Measurements from ENCODE around the gene STIM1. TPM values are rescaled to one million over a fixed set of nuclear protein-coding genes. Genes with fewer than 3 reads are reported as not detected.

STIM1 gene
- total RNA-seq, 1 donor from 2014 or later, result 49.6 TPM

DNA sequence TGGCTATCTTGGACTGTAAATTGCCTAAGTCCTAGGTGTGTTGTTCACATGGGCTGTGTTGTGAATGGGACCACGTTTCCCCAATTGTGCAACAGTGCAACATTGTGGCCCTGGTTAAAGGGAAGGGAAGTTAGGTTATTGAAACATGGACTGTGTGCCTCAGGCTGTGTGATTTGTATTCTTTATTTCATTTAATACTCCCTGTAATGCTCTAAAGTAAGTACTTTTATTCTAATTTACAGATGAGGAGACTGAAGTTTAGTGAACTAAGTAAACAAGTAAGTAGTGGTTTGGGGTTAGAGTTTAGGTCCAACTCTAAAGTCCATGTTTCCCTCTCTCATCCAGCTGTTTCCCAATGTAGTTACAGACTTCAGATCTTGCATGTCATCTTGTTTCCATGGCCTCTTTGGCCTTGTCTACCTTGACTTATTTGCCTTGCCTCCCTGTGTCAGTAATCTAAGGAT lies 77.7 kb downstream of the STIM1 start:
- intact Hi-C loops (cut with DNase I), result no loop called here
- ATAC-seq, result no peak
- no peak for DNase-seq (ENCODE audit: low spot score)

DNA sequence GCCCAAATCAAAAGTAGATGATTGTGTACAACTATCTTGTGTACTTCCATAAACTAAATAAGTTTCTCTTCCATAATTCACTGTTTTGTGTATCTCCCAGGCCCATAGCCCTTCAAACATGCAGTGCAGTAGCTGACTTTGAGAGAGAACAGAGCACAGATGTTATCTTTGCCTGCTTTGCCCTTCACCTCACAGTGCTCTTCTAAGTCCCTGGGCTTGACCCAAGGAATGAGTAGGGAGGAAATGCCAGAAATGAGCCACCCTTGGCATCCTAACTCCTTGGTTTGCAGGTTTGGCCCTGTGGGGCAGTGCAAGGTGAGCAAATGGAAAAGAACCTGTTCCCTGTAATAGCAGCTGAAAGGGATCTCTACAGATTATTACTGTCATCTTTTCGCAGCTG lies 79.2 kb downstream of the STIM1 start:
- intact Hi-C loops (cut with DNase I), result no loop called here

GRCh38 chr11:3936517-3936916 lies 81.1 kb downstream of the STIM1 start:
- no peak for ATAC-seq
- DNase-seq (ENCODE audit: low spot score), result no peak
- intact Hi-C loops (cut with DNase I), result no loop called here

More for the DNA sequence above, 79.2 kb downstream of the STIM1 start:
- DNase-seq (ENCODE audit: low spot score) (no peak), ATAC-seq (no peak)

- ATAC-seq, result peak; percentile 37
- intact Hi-C loops (cut with DNase I), result no loop called here
- no peak for DNase-seq (ENCODE audit: low spot score)
Measured at GRCh38 chr11:3939211-3939610, 83.7 kb downstream of the STIM1 start.

GRCh38 chr11:3939651-3940190 lies 84.3 kb downstream of the STIM1 start:
- peak; percentile 73 for ATAC-seq

GRCh38 chr11:3942160-3942955 lies 86.9 kb downstream of the STIM1 start:
- intact Hi-C loops (cut with DNase I), result no loop called here
- ATAC-seq, result no peak

More at GRCh38 chr11:3939651-3940190, 84.3 kb downstream of the STIM1 start:
- intact Hi-C loops (cut with DNase I), result no loop called here
- no peak for DNase-seq (ENCODE audit: low spot score)

DNA sequence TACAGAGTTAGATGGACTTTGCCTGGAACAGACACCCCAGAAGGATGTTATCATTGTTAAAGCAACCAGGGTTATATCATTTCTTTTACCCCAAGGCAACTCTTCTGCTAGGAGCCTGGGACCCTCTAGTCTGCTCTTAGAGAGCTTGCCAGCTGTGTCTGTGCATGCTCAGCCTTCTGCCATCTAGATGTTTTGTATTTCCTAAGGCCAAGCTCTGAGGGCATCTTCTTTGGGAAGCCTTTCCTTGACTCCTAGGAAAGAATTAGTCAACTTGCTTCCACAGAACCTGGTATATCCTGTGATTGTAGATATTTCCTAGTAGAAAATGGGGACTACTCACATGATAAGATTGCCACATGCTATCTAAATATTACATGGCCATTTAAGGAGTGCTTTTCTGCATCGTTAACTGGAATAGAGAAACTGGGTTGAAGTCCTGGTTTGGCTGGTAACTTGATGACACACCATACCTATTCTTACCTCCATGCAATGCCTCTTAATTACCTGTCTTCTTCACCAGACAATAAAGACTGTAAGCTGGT lies 87.6 kb downstream of the STIM1 start:
- peak; percentile 47 for ATAC-seq
- DNase-seq (ENCODE audit: low spot score), result no peak
- intact Hi-C loops (cut with DNase I), result no loop called here

More at GRCh38 chr11:3942160-3942955, 86.9 kb downstream of the STIM1 start:
- DNase-seq (ENCODE audit: low spot score), result no peak

DNA sequence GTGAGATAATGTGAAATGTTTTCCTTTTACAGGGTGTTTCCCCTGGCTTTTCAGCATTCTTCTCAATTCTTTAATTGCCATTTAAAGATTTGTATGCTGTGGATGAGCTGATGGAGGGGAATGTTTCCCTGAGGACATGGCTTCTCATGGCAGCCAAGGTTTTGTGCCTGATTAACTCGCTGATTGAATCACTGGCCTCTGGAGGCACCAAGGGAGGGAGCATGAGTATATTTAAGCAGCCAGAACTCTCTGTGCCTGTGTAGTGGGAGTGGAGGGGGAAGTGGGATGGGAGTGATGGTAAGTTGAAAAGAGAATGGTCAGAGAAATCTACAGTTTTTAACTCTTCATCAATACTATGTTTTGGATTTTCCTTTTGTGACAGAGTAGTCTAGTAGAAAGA lies 88.7 kb downstream of the STIM1 start:
- intact Hi-C loops (cut with DNase I), result no loop called here

DNA sequence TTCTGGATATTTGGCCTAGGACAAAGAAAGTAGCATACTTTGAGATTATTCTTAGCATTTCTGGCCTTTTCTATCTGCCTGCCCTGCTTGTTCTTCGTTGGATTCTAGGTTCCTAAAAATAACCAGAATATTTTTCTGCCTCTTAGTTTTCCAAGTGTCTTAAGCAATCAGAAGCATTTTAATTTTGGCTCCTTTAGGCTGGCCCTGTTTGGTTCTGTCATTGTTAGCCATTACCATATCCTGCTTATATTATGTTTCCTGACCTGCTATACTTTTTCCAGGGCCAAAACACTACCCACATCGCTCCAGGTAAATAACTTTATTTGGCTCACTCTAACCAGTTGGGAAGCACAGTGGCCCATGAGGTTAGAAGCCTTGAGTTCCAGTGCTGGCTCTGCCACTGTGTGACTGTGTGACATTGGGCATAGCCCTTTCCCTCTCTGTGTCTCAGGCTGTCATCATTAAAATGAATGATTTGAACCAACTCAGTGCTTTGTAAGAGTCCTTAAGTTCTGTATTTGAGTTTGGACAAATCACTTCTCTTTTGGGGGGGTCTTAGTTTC lies 91.1 kb downstream of the STIM1 start:
- intact Hi-C loops (cut with DNase I), result no loop called here
- ATAC-seq, result peak; percentile 20
- no peak for DNase-seq (ENCODE audit: low spot score)

More for the DNA sequence above, 88.7 kb downstream of the STIM1 start:
- DNase-seq (ENCODE audit: low spot score) (no peak), ATAC-seq (peak; percentile 77)

DNA sequence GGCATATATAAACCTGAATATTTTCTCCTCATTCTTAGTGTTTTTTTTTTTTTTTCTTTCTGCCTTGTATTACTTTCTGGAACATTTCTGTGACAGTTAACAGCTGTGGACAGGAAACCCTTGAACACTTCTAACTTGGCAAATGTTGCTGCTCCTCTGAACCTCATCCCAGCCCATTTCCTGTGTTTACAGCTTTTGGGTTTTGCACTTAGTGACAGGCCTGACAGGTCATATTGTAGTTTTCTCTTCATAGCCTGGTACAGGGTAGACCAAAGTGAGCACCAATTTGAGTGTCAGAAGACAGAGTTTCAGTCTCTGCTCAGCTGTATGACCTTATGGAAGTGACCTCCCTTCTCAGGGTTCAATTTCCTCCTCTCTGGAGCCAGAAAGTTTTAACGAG lies 91.6 kb downstream of the STIM1 start:
- no peak for DNase-seq (ENCODE audit: low spot score)
- ATAC-seq, result peak; percentile 70
- intact Hi-C loops (cut with DNase I), result no loop called here

DNA sequence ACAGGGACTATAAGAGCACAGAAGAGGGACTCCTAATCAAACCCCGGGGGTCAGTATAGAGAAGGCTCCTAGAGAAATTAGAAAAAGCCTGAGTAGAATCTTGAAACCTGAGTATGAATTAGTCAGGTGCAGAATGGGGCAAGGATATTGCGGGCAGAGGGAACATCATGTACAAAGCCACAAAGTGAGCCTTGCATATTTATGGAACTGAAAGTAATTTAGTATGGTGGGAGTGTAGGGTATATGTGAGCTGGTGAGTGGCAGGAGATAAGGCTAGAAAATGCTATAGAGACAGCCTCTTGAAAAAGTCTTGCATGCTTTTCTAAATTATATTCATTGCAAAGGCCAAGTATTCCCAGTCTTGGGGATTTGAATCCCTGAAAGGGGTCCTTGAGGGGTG lies 93.7 kb downstream of the STIM1 start:
- ATAC-seq, result no peak
- intact Hi-C loops (cut with DNase I), result no loop called here
- DNase-seq (ENCODE audit: low spot score), result no peak

DNA sequence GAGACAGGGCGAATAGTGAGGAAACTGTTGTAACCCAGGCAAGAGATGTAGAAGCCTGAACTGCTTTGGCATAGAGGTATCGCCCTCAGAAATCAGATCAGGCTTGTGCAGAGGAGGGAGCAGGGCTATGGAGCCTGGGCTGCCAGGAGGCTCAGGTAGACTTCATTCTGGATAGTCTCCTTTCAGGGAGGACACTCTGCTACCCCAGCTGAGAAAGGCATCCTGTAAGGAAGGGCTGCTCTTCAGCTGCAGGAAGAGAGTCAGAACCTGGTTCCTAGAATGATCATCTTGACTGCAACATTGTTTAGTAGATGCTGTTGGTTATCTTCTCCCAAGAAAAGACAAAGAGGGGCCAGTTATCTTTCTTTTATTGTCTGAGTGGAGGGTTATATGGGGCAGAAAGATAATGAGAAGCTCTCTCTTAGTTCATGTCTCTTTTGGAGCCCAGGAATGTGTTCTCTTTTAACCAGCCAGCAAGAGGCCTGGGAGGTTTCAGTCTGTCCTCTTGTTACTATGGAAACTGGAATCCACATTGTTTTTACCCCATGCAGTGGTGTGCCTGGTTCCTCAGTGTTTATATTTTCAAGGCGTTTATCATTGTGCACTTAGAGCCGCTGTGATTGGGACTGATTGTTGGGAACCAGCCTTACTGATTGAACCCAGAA lies 95.7 kb downstream of the STIM1 start:
- ATAC-seq, result peak; percentile 58
- intact Hi-C loops (cut with DNase I), result no loop called here
- DNase-seq (ENCODE audit: low spot score), result no peak

- DNase-seq (ENCODE audit: low spot score) (no peak), ATAC-seq (peak; percentile 54)
- intact Hi-C loops (cut with DNase I), result no loop called here
Measured at GRCh38 chr11:3952715-3953114, 97.3 kb downstream of the STIM1 start.

GRCh38 chr11:3953327-3953726 lies 97.9 kb downstream of the STIM1 start:
- intact Hi-C loops (cut with DNase I), result no loop called here
- ATAC-seq, result no peak
- no peak for DNase-seq (ENCODE audit: low spot score)

GRCh38 chr11:3954448-3955298 lies 99.2 kb downstream of the STIM1 start:
- intact Hi-C loops (cut with DNase I), result no loop called here
- DNase-seq (ENCODE audit: low spot score) (no peak), ATAC-seq (no peak)

DNA sequence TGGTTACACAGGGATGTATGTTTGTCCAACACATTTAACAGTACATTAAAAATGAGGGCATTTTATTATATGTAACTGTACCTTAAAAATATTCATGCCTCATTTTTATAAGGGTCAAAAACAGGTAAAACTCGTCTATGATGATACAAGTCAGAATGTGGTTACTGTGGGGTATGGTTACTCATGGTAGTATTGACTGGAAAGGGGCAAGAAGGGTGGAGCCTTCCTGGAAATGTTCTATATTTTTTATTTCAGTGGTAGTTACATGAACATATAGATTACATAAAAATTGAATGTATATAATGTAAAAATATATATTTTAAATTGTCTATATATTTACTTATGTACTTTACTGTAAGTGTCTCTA lies 99.8 kb downstream of the STIM1 start:
- DNase-seq (ENCODE audit: low spot score) (no peak), ATAC-seq (no peak)
- intact Hi-C loops (cut with DNase I), result no loop called here

DNA sequence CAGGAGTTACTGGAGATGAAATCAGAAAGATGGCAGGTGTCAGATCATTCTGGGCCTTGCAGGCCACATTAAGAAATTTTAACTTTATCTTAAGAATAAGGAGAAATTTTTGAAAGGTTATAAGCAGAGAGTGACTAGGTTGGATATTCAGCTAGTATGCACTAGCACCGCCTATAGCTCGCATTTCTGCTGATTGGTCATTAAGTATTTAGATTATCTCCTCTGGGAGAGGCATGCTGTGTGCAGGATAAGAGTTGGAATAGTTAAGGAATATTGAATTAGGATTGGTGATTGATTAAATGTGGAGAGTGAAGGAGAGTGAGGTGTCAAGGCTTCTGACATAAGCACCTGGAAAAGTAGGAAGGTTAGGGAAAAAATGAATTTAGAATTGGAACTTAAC lies 100.6 kb downstream of the STIM1 start:
- DNase-seq (ENCODE audit: low spot score), result no peak
- ATAC-seq, result no peak
- intact Hi-C loops (cut with DNase I), result no loop called here

- ATAC-seq (no peak), DNase-seq (ENCODE audit: low spot score) (no peak)
- intact Hi-C loops (cut with DNase I), result no loop called here
Measured at GRCh38 chr11:3956748-3957147, 101.3 kb downstream of the STIM1 start.

GRCh38 chr11:3957437-3957836 lies 102.0 kb downstream of the STIM1 start:
- no peak for DNase-seq (ENCODE audit: low spot score)
- ATAC-seq, result no peak
- intact Hi-C loops (cut with DNase I), result no loop called here

All from sciatic nerve (tissue), 2 donors.